ENCODE results near the gene KDM2A. TPM values are rescaled to one million over a fixed set of nuclear protein-coding genes. Genes with fewer than 3 reads are reported as not detected.

Gene KDM2A
- total and polyA plus RNA-seq, 2 of the 13 experiments (the other 11 are each of a cell fraction or from before 2014, with no cell fraction given), result 31.3 to 31.4 TPM

DNA sequence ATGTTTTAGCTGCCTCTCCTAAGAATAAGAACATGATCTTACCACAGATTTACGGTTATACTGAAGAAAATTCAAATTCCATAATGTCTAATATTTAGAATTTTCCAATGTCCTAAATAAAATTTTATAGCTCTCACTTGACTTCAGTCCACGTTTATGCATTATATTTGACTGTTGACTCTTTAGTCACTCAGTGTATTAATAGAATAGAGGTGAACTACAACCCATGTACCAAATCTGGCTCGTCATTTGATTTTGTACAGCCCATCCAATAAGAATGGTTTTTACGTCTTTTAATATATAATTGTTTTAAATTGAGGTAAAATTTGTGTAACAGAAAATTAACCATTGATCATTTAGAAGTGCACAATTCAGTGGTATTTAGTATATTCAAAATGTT lies 34.9 kb downstream of the KDM2A start (continued):
- TF ChIP-seq JDP2 (CRISPR knock-in tag; IDR thresholded peaks at IDR 0.05; ENCODE audit: borderline replicate concordance) (no peak), MBNL3 (CRISPR knock-in tag; conservative IDR thresholded peaks at IDR 0.05) (no peak)
- TF ChIP-seq, protein P1, sequence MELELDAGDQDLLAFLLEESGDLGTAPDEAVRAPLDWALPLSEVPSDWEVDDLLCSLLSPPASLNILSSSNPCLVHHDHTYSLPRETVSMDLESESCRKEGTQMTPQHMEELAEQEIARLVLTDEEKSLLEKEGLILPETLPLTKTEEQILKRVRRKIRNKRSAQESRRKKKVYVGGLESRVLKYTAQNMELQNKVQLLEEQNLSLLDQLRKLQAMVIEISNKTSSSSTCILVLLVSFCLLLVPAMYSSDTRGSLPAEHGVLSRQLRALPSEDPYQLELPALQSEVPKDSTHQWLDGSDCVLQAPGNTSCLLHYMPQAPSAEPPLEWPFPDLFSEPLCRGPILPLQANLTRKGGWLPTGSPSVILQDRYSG (CRISPR knock-in tag; IDR thresholded peaks at IDR 0.05), result no peak

GRCh38 chr11:67154726-67155125 lies 35.7 kb downstream of the KDM2A start:
- no peak overlapping the region for H2AFZ ChIP-seq (ENCODE audit: low read length)
- no peak overlapping the region for H3K4me2 ChIP-seq (ENCODE audit: low read depth, low read length)
- H3K27me3 ChIP-seq (ENCODE audit: control insufficient read depth in 1 of 2, insufficient read depth in 2 of 2, low read length in 2 of 2), result no peaks in the 10 kb centered on the region
- TF ChIP-seq ZNF747 (CRISPR knock-in tag; IDR thresholded peaks at IDR 0.05; ENCODE audit: borderline replicate concordance) (no peak), MAFF (IDR thresholded peaks at IDR 0.05; ENCODE audit: low read depth, low read length) (peak; percentile 37; the same call in 1 of the 2 replicates), MAFK (conservative IDR thresholded peaks at IDR 0.05 in 1 of 2, IDR thresholded peaks at IDR 0.05 in 1 of 2; ENCODE audit: low read length in 2 of 2) (peak; percentile 41 to 48; a peak in 2 of 4 replicates), EED (CRISPR knock-in tag; IDR thresholded peaks at IDR 0.05) (no peak), ZNF143 (CRISPR knock-in tag; IDR thresholded peaks at IDR 0.05) (no peak)
- BruUV-seq (replicated peaks), result no TSS peak
- intact Hi-C loops (cut with micrococcal nuclease; ENCODE audit: unreplicated experiment), result no loop called here
- no peaks in the 10 kb centered on the region; the same call in 1 of the 2 replicates for H3K4me1 ChIP-seq (ENCODE audit: insufficient read depth, low read length)
- H3K79me2 ChIP-seq (ENCODE audit: insufficient read depth, low read length), result peaks cover 39% of the 10 kb centered on the region
- no peak overlapping the region for H3K4me3 ChIP-seq (replicated peaks in 1 of 3; ENCODE audit: insufficient read depth in 1 of 3, low read depth in 2 of 3, low read length in 3 of 3)
- ChIA-PET CTCF (ENCODE audit: low intra/inter-chr PET ratio, low total read pairs) (no interaction called here), POLR2A (no interaction called here)
- ATAC-seq, result no peak
- FAIRE-seq, result no peak
- H3K27ac ChIP-seq (ENCODE audit: extremely low read length, insufficient read depth, low read length), result no peak overlapping the region
- in situ Hi-C loops (cut with HindIII; ENCODE audit: extremely low pct_ligation_motif_present, low pct_unique_long_range_greater_than_20kb), result no loop called here
- no peak for DNase-seq (ENCODE audit: low spot score)
- H3K36me3 ChIP-seq (replicated peaks in 1 of 2; ENCODE audit: control insufficient read depth in 1 of 2, insufficient read depth in 2 of 2, low read length in 2 of 2), result peaks cover 6 to 23% of the 10 kb centered on the region in 2 experiments
- no peaks in the 10 kb centered on the region for H3K9me3 ChIP-seq (ENCODE audit: low read length)
- peaks cover 6% of the 10 kb centered on the region; the same call in 1 of the 2 replicates for H4K20me1 ChIP-seq (ENCODE audit: insufficient read depth, low read length)
- WGBS (ENCODE audit: low lambda C conversion rate), result 97% methylated on average over 2 of the region's 2 CpGs
- no peak overlapping the region for H3K9ac ChIP-seq (ENCODE audit: insufficient read depth, low read depth, low read length)
